Measurements from ENCODE around the gene LDLRAD3.
"Not testable (repeated sequence)": the region's sequence is repeated elsewhere in the genome, so short reads cannot be mapped to it uniquely, and the experiment has no call there.

Gene LDLRAD3

DNA sequence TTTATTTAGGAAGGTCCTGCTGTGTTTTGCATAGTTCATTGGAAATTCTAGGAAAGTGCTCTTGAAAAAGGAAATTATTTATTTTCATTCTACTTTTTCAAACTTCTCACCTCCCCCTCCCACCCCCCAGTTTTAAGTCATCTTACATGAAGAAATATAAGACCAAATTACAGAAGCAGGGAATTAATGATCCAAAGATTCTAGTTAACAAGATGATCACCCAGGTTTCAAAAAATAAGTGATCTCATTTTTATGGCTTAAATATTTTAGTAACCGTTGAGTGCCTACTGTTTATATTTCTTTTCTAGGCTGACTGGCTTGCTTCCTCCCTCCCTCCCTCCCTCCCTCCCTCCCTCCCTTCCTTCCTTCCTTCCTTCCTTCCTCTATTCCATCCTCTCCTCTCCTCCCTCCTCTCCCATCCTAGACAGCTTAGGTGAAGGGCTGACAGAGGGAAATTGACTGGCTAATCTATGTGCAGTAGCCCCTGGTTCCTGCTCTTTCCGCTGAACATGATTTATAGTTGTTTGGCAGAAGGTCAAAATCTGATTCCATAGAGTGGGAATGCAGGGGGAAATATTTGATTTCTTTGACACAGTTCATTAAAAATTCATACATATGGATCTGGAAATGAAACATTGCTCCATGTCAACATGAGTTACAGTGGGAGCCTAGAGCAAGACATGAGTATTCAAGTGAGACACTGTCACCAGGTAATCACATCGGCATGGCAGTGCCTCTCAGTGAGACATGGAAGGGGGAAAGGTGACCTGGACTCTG lies 221.9 kb downstream of the LDLRAD3 start:
- TF ChIP-seq GATA1 (IDR thresholded peaks at IDR 0.05; ENCODE audit: low read depth, low read length): no peak
- no peak for TF ChIP-seq POLR2A (IDR thresholded peaks at IDR 0.05; ENCODE audit: low read length)
- DNase-seq: no peak

DNA sequence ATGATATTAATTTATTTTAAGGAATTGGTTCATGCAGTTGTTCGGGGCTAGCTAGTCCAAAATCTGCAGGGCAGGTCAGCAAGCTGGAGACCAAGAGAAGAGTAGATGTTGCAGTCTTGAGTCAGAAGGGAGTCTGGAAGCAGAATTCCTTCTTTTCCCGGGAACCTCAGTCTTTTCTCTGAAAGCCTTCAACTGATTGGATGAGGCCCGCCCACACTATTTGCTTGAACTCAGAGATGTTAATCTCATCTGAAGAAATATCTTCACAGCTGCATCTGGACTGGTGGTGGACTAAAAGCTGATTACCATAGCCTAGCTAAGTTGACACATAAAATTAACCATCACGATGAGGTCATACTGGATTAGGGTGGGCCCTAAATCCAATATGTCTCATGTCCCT lies 223.2 kb downstream of the LDLRAD3 start:
- DNase-seq: no peak
- no peak for TF ChIP-seq POLR2A (IDR thresholded peaks at IDR 0.05; ENCODE audit: low read length)
- TF ChIP-seq GATA1 (IDR thresholded peaks at IDR 0.05; ENCODE audit: low read depth, low read length): no peak

DNA sequence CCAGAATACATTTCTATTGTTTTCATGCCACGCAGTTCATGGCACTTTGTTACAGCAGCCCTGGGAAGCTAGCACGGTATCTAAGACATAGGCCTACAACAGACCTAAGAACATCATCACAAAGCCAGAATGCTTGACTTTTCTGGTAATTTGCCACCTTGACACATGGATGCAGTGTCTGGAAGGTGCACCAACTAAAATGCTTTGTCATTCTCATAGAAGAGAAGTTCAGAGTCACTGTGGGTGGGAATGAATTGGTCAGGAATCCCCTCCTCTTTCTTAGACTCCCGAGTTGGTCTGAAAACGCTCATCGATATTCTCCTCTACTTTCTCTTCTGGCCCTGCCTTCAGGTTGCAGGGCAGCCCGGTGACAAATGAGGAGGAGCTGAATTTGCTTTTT lies 223.9 kb downstream of the LDLRAD3 start:
- no peak for DNase-seq
- TF ChIP-seq GATA1 (IDR thresholded peaks at IDR 0.05; ENCODE audit: low read depth, low read length): no peak

DNA sequence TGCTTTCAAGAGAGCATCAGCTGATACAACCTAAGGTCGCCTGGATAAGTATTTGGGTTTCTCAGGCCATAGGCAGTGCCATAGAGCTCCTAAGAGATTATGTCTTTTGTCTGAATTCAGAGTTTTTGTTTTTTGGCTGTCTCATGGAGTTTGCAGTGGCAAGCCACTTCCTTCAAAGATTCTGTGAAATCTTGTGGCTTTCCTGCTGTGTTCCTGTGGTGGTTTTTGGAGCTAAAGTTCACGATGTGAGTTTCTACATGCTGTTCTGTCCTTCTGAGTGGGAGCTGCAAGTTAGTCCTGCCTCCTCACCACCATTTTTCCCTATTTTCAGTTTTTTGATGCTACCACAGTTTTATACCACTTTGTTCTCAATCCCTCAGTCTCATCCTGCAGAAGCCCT lies 234.0 kb downstream of the LDLRAD3 start:
- TF ChIP-seq POLR2A (IDR thresholded peaks at IDR 0.05; ENCODE audit: low read length) (no peak), GATA1 (IDR thresholded peaks at IDR 0.05; ENCODE audit: low read depth, low read length) (no peak)
- no peak for DNase-seq

GRCh38 chr11:36186340-36187175 lies 242.7 kb downstream of the LDLRAD3 start:
- DNase-seq: no peak
- TF ChIP-seq POLR2A (IDR thresholded peaks at IDR 0.05; ENCODE audit: low read length) (no peak), GATA1 (IDR thresholded peaks at IDR 0.05; ENCODE audit: low read depth, low read length) (no peak)

DNA sequence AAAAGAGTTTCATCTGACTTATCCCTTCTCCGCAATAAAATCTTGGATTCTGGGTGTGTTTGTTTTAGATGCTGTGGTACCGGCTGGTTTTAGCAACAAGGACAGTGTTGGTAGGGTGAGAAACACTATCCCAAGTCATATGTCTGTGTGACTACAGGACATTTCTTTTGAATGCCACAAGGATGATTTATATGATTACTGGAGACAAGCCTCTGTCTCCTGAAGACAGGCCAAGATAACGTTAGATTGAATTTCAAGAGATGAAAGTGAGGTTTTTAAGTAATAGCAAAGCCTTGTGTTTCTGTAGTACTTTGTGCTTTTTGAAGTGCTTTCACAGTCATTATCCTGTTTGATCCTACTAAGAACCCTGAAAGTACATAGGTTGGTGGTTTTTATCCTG lies 243.8 kb downstream of the LDLRAD3 start:
- DNase-seq: no peak
- TF ChIP-seq POLR2A (IDR thresholded peaks at IDR 0.05; ENCODE audit: low read length): no peak
- no peak for TF ChIP-seq GATA1 (IDR thresholded peaks at IDR 0.05; ENCODE audit: low read depth, low read length)

GRCh38 chr11:36189735-36190134 lies 245.9 kb downstream of the LDLRAD3 start:
- not testable (repeated sequence) for DNase-seq

- TF ChIP-seq GATA1 (IDR thresholded peaks at IDR 0.05; ENCODE audit: low read depth, low read length) (no peak), POLR2A (IDR thresholded peaks at IDR 0.05; ENCODE audit: low read length) (no peak)
- DNase-seq: no peak
These were observed 248.1 kb downstream of the LDLRAD3 start for GRCh38 chr11:36191941-36192340.

GRCh38 chr11:36192425-36193289 lies 248.8 kb downstream of the LDLRAD3 start:
- TF ChIP-seq POLR2A (IDR thresholded peaks at IDR 0.05; ENCODE audit: low read length) (no peak), GATA1 (IDR thresholded peaks at IDR 0.05; ENCODE audit: low read depth, low read length) (no peak)
- no peak for DNase-seq

DNA sequence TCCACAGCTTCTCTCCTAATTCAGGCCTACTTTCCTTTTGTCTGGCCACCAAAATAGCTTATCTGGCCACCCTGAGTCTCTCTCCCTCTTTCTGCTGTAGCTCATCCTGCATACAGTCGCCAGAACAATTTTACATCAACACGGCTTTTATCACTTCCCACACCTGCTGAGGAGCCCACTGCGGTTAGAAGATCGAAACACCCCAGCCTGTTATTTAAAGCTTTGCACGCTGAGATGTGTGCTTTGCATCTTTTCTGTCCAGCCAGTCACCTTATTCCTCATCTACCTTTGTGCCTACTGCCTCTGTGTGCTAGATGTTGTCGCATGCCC lies 249.4 kb downstream of the LDLRAD3 start:
- TF ChIP-seq POLR2A (IDR thresholded peaks at IDR 0.05; ENCODE audit: low read length): no peak
- TF ChIP-seq GATA1 (IDR thresholded peaks at IDR 0.05; ENCODE audit: low read depth, low read length): no peak
- DNase-seq: peak in 1 of 2 experiments; percentile 6

GRCh38 chr11:36193721-36194120 lies 249.9 kb downstream of the LDLRAD3 start:
- TF ChIP-seq GATA1 (IDR thresholded peaks at IDR 0.05; ENCODE audit: low read depth, low read length) (no peak), POLR2A (IDR thresholded peaks at IDR 0.05; ENCODE audit: low read length) (no peak)
- DNase-seq: no peak

DNA sequence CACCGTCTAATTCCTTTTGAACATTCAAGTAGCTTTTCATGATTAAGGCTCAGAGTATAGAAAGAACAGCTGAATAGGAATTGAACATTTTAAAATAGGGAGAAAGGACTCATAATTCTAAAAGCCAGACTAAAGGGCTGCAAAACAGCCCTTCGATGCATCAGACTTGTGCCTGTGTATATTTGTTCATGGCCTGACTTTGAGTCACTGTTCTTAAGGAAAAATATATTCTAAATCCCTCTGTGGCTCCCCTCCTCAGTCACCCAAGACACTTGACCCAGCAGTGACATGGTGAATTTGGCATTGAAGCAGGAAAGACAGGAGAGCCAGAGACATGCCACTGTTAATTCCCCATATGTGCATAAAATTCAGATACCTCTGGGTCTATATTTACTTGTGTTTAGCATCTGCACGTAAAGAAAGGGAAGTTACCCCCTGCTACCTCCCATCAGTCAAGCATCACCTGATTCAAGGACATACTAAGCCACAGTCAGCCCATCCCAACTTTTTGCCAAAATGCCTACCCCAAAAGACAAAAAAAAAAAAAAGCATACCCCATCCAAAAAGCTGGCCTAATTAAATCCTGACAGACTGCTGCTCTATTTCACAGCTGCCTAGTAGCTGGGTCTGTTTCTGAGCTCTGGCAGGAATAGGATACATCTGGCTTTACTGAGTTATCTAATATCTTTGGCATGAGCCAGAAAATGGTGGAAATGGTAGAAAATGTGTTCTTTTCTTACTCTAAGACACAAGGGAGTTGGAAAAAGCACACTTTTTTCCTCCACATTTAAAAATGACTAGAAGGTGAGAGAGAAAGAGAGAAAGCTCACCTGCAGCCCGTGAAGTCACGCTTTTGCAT lies 251.9 kb downstream of the LDLRAD3 start:
- TF ChIP-seq POLR2A (IDR thresholded peaks at IDR 0.05; ENCODE audit: low read length): no peak
- no peak for TF ChIP-seq GATA1 (IDR thresholded peaks at IDR 0.05; ENCODE audit: low read depth, low read length)
- DNase-seq: no peak

DNA sequence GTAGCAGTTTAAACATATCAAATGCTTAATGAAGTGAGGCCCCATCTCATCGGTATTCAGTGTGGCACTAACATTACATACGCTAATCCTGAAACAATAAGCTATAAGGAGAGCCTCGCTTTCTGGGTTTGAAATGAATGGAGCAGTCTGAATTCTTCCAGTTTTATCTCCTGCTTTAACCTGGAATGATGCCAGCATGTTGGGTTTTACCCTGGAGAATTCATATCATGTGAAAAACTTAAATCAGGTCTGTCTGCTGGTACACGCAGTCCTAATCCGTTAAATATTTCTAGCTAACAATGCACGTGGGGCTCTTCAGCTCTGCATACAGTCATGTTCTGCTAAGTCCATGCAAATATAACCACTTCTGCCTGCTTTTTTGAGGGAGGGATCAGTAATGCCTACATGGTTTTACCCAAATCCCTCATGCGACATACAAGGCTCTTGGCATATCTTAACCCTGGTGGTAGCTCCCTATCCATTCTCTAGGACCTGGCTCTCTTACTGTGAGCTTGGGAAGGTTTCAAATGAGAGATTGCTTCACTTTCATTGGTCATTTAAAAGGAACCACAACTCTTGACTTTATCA lies 252.6 kb downstream of the LDLRAD3 start:
- DNase-seq: no peak
- TF ChIP-seq GATA1 (IDR thresholded peaks at IDR 0.05; ENCODE audit: low read depth, low read length): no peak
- no peak for TF ChIP-seq POLR2A (IDR thresholded peaks at IDR 0.05; ENCODE audit: low read length)

Measured in erythroblast (primary cell).